Retina (tissue), 1 donor: ENCODE data around the gene UNC13D.
"Not testable (repeated sequence)": the region's sequence is repeated elsewhere in the genome, so short reads cannot be mapped to it uniquely, and the experiment has no call there.

ENCODE experiments used
- DNase-seq: peaks from one replicate; pipeline ENCODE4 v3.0.0-alpha.2; 2016

UNC13D gene

GRCh38 chr17:75874323-75875181 lies 30.3 kb upstream of the UNC13D start:
- DNase-seq, result no peak

GRCh38 chr17:75873587-75874322 lies 29.6 kb upstream of the UNC13D start:
- DNase-seq, result no peak

GRCh38 chr17:75872434-75873351 lies 28.5 kb upstream of the UNC13D start:
- DNase-seq, result no peak

GRCh38 chr17:75870228-75870627 lies 26.0 kb upstream of the UNC13D start:
- not testable (repeated sequence) for DNase-seq

GRCh38 chr17:75869282-75870141 lies 25.3 kb upstream of the UNC13D start:
- DNase-seq, result no peak

- DNase-seq, result not testable (repeated sequence)
Measured at GRCh38 chr17:75868730-75869281, 24.6 kb upstream of the UNC13D start.

- not testable (repeated sequence) for DNase-seq
Measured at GRCh38 chr17:75865404-75866188, 21.4 kb upstream of the UNC13D start.

GRCh38 chr17:75864887-75865286 lies 20.7 kb upstream of the UNC13D start:
- not testable (repeated sequence) for DNase-seq

GRCh38 chr17:75864448-75864871 lies 20.3 kb upstream of the UNC13D start:
- DNase-seq, result peak; percentile 36

GRCh38 chr17:75861927-75862317 lies 17.7 kb upstream of the UNC13D start:
- DNase-seq, result no peak

- DNase-seq, result not testable (repeated sequence)
Measured at GRCh38 chr17:75859358-75859757, 15.2 kb upstream of the UNC13D start.

- DNase-seq, result no peak
Measured at GRCh38 chr17:75856062-75856756, 12.0 kb upstream of the UNC13D start.

- peak; percentile 99 for DNase-seq
Measured at GRCh38 chr17:75855310-75856061, 11.3 kb upstream of the UNC13D start, which contains the start of gene WBP2. WBP2 (minus strand) TSS chr17:75855335; CDS start chr17:75855297, 38 bp downstream.

GRCh38 chr17:75854881-75855309 lies 10.7 kb upstream of the UNC13D start:
- no peak for DNase-seq

- DNase-seq, result no peak
Measured at GRCh38 chr17:75854101-75854748, 10.0 kb upstream of the UNC13D start.

- no peak for DNase-seq
Measured at GRCh38 chr17:75853433-75853832, 9.2 kb upstream of the UNC13D start.

- not testable (repeated sequence) for DNase-seq
Measured at GRCh38 chr17:75851693-75851991, 7.4 kb upstream of the UNC13D start.

- no peak for DNase-seq
Measured at GRCh38 chr17:75850928-75851692, 6.9 kb upstream of the UNC13D start.
